ENCODE data around the gene WDR82. TPM values are rescaled to one million over a fixed set of nuclear protein-coding genes. Genes with fewer than 3 reads are reported as not detected.

WDR82 gene
- total RNA-seq, 1 donor: 58.3 TPM

DNA sequence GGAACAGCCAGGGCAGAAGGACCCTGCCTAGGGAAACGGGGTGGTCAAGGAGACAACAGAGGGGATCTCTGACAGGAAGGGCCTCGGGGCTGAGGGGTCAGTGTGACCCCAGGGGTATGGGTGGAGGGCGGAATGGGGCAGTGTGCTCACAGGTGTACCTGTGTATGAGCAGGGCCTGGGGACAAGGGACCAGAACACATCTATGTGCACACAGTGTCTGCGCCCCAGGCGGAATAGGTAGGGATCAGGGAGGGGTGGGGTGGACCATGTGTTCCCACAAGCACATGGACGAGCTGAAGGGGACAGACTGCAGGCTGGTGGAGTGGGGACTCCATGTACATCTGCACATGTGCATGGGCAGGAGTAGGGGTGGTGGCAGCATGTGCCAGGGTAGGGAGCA lies 48.0 kb downstream of the WDR82 start:
- peaks cover 34% of the 10 kb centered on the region for H4K20me1 ChIP-seq (ENCODE audit: insufficient read depth, low read length)
- H3K9me3 ChIP-seq (ENCODE audit: low read depth, low read length): no peaks in the 10 kb centered on the region
- no peak for DNase-seq (ENCODE audit: insufficient read length, low spot score, missing footprints)
- no peak overlapping the region for H3K4me2 ChIP-seq (ENCODE audit: insufficient read depth, low read length)
- TF ChIP-seq, protein P1, sequence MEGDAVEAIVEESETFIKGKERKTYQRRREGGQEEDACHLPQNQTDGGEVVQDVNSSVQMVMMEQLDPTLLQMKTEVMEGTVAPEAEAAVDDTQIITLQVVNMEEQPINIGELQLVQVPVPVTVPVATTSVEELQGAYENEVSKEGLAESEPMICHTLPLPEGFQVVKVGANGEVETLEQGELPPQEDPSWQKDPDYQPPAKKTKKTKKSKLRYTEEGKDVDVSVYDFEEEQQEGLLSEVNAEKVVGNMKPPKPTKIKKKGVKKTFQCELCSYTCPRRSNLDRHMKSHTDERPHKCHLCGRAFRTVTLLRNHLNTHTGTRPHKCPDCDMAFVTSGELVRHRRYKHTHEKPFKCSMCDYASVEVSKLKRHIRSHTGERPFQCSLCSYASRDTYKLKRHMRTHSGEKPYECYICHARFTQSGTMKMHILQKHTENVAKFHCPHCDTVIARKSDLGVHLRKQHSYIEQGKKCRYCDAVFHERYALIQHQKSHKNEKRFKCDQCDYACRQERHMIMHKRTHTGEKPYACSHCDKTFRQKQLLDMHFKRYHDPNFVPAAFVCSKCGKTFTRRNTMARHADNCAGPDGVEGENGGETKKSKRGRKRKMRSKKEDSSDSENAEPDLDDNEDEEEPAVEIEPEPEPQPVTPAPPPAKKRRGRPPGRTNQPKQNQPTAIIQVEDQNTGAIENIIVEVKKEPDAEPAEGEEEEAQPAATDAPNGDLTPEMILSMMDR (IDR thresholded peaks at IDR 0.05; ENCODE audit: extremely low read depth, low read depth, low read length): no peak
- no peak overlapping the region for H2AFZ ChIP-seq (ENCODE audit: low read length)
- H3K79me2 ChIP-seq (ENCODE audit: insufficient read depth, low read length): peaks cover 34% of the 10 kb centered on the region
- no peaks in the 10 kb centered on the region for H3K4me1 ChIP-seq (ENCODE audit: insufficient read depth, low read length)
- peaks cover 37% of the 10 kb centered on the region for H3K36me3 ChIP-seq (ENCODE audit: insufficient read depth, low read length)
- H3K27me3 ChIP-seq (ENCODE audit: insufficient read depth, low read length): no peaks in the 10 kb centered on the region
- H3K27ac ChIP-seq (ENCODE audit: low read depth, low read length): no peak overlapping the region
- H3K4me3 ChIP-seq (ENCODE audit: insufficient read depth, low read length): no peak overlapping the region

DNA sequence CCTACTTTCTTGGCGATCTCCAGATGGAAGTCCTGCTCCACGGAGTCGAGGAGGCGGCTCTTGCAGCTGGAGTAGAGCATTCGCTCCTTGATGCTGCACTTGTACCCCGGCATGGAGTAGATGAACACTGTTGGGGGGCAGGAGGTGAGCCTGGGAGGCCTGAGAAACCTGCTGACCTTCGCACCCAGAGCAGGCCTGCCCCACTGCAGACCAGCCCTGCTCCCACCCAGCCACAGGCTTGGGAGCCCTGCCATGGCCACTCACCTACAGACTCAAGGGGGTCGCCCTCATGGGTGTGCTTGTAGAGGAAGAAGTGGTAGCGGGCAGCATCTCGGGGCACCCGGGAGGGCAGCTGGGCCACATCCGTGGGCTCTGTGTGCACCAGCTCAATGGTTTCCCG lies 48.8 kb downstream of the WDR82 start:
- no peak overlapping the region for H3K4me3 ChIP-seq (ENCODE audit: insufficient read depth, low read length)
- H3K27me3 ChIP-seq (ENCODE audit: insufficient read depth, low read length): no peaks in the 10 kb centered on the region
- no peak overlapping the region for H3K27ac ChIP-seq (ENCODE audit: low read depth, low read length)
- no peak overlapping the region for H2AFZ ChIP-seq (ENCODE audit: low read length)
- peaks cover 31% of the 10 kb centered on the region for H3K36me3 ChIP-seq (ENCODE audit: insufficient read depth, low read length)
- H3K4me2 ChIP-seq (ENCODE audit: insufficient read depth, low read length): no peak overlapping the region
- H3K4me1 ChIP-seq (ENCODE audit: insufficient read depth, low read length): no peaks in the 10 kb centered on the region
- H3K79me2 ChIP-seq (ENCODE audit: insufficient read depth, low read length): peaks cover 26% of the 10 kb centered on the region
- H3K9me3 ChIP-seq (ENCODE audit: low read depth, low read length): no peaks in the 10 kb centered on the region
- H4K20me1 ChIP-seq (ENCODE audit: insufficient read depth, low read length): peaks cover 29% of the 10 kb centered on the region
- DNase-seq (ENCODE audit: insufficient read length, low spot score, missing footprints): no peak
- TF ChIP-seq, protein P1 (IDR thresholded peaks at IDR 0.05; ENCODE audit: extremely low read depth, low read depth, low read length): no peak

DNA sequence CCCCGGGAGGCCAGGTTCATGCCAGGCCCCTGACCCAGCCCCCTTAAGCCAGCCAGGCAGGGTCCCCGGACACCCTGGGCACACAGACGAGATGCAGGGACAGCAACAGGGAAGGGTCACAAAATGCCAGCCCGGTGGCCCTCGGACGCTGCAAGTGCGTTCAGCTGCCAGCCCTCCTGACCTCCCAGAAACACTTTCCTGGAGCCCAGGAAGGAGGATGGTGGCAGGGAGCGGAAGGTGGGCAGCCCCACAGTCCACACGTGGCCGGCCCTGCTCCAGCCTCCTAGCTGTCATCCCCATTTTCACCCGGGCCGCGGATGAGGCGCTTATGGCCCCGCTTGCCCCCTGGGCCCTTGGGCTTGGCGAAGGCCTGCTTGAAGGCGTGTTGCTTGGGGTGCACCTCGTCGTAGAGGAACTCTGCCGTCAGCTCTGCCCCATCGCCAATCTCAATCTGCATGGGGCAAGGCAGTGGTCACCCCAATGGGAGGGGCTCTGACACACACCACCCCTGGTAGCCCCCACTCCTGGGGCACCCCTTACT lies 49.6 kb downstream of the WDR82 start:
- Histone ChIP-seq H2AFZ (ENCODE audit: low read length) (no peak overlapping the region), H3K27ac (ENCODE audit: low read depth, low read length) (no peak overlapping the region), H3K4me3 (ENCODE audit: insufficient read depth, low read length) (no peak overlapping the region), H3K79me2 (ENCODE audit: insufficient read depth, low read length) (peaks cover 18% of the 10 kb centered on the region), H3K9me3 (ENCODE audit: low read depth, low read length) (no peaks in the 10 kb centered on the region), H3K36me3 (ENCODE audit: insufficient read depth, low read length) (peaks cover 31% of the 10 kb centered on the region), H4K20me1 (ENCODE audit: insufficient read depth, low read length) (peaks cover 24% of the 10 kb centered on the region), H3K4me2 (ENCODE audit: insufficient read depth, low read length) (no peak overlapping the region), H3K4me1 (ENCODE audit: insufficient read depth, low read length) (no peaks in the 10 kb centered on the region), H3K27me3 (ENCODE audit: insufficient read depth, low read length) (no peaks in the 10 kb centered on the region)
- TF ChIP-seq, protein P1 (IDR thresholded peaks at IDR 0.05; ENCODE audit: extremely low read depth, low read depth, low read length): no peak
- DNase-seq (ENCODE audit: insufficient read length, low spot score, missing footprints): peak; percentile 4

DNA sequence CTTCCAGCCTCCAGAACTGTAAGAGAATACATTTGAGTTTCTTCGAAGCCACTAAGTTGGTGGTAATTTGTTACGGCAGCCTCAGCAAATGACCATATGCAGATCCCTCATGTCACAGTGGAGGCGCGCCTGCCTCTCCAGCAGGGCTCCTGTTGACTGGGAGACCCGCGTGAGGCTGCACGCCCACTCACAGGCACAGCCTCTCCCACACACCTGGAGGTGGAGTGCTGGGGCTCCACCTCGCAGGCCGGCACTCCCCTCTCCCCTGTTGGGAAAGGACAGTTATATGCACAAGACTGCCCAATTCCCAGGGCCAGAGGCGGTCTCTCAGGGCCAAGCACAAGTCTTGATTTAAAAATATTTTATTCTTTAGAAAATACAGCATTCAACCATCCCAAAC lies 50.2 kb downstream of the WDR82 start:
- Histone ChIP-seq H3K4me2 (ENCODE audit: insufficient read depth, low read length) (no peak overlapping the region), H3K4me3 (ENCODE audit: insufficient read depth, low read length) (no peak overlapping the region), H2AFZ (ENCODE audit: low read length) (no peak overlapping the region), H3K27me3 (ENCODE audit: insufficient read depth, low read length) (no peaks in the 10 kb centered on the region), H3K9me3 (ENCODE audit: low read depth, low read length) (no peaks in the 10 kb centered on the region), H4K20me1 (ENCODE audit: insufficient read depth, low read length) (peaks cover 22% of the 10 kb centered on the region), H3K27ac (ENCODE audit: low read depth, low read length) (no peak overlapping the region), H3K36me3 (ENCODE audit: insufficient read depth, low read length) (peaks cover 31% of the 10 kb centered on the region), H3K4me1 (ENCODE audit: insufficient read depth, low read length) (no peaks in the 10 kb centered on the region), H3K79me2 (ENCODE audit: insufficient read depth, low read length) (peaks cover 15% of the 10 kb centered on the region)
- DNase-seq (ENCODE audit: insufficient read length, low spot score, missing footprints): peak; percentile 18
- TF ChIP-seq, protein P1 (IDR thresholded peaks at IDR 0.05; ENCODE audit: extremely low read depth, low read depth, low read length): no peak
